ENCODE data around the gene ISL2. TPM values are rescaled to one million over a fixed set of nuclear protein-coding genes. Genes with fewer than 3 reads are reported as not detected.
A peak's percentile ranks its signal among the peaks of the same experiment; 100 is the strongest.

Gene ISL2
- total and polyA plus RNA-seq, 2 of the 13 experiments (the other 11 are each of a cell fraction or from before 2014, with no cell fraction given) = 4.3 to 5.1 TPM

- peak; percentile 55; the same call in 1 of the 2 replicates for TF ChIP-seq ZNF354B (CRISPR knock-in tag; IDR thresholded peaks at IDR 0.05)
- TF ChIP-seq TMF1 (CRISPR knock-in tag; IDR thresholded peaks at IDR 0.05; ENCODE audit: low read depth) = peak; percentile 86
- TF ChIP-seq ERF (CRISPR knock-in tag; IDR thresholded peaks at IDR 0.05) = 0 out of 2 replicates have a peak, but pooled peaks have one; percentile 22
- TF ChIP-seq STAT6 (CRISPR knock-in tag; IDR thresholded peaks at IDR 0.05; ENCODE audit: borderline replicate concordance) = no peak
- 0 out of 2 replicates have a peak, but pooled peaks have one; percentile 62 for TF ChIP-seq HOXA5 (CRISPR knock-in tag; IDR thresholded peaks at IDR 0.05)
- TF ChIP-seq MAZ (IDR thresholded peaks at IDR 0.05; ENCODE audit: borderline replicate concordance, low read depth, low read length) = no peak
- peak; percentile 64; the same call in 1 of the 2 replicates for TF ChIP-seq MAZ (CRISPR knock-in tag; IDR thresholded peaks at IDR 0.05; ENCODE audit: low read depth)
- 0 out of 2 replicates have a peak, but pooled peaks have one; percentile 43 for TF ChIP-seq THRA (CRISPR knock-in tag; IDR thresholded peaks at IDR 0.05; ENCODE audit: borderline replicate concordance)
- TF ChIP-seq MAX (IDR thresholded peaks at IDR 0.05) = peak; percentile 95
- 0 out of 2 replicates have a peak, but pooled peaks have one; percentile 36 for TF ChIP-seq ARHGAP35 (CRISPR knock-in tag; IDR thresholded peaks at IDR 0.05; ENCODE audit: borderline replicate concordance)
- no peak for TF ChIP-seq ZBTB1 (CRISPR knock-in tag; IDR thresholded peaks at IDR 0.05; ENCODE audit: borderline replicate concordance)
- peak; percentile 59; the same call in 1 of the 2 replicates for TF ChIP-seq ATF5 (CRISPR knock-in tag; IDR thresholded peaks at IDR 0.05; ENCODE audit: low read depth)
- TF ChIP-seq ZFP37 (CRISPR knock-in tag; IDR thresholded peaks at IDR 0.05; ENCODE audit: borderline replicate concordance) = no peak
- TF ChIP-seq ARID2 (CRISPR knock-in tag; IDR thresholded peaks at IDR 0.05; ENCODE audit: borderline replicate concordance) = peak; percentile 69; the same call in 1 of the 2 replicates
- 0 out of 2 replicates have a peak, but pooled peaks have one; percentile 4 for TF ChIP-seq ZNF672 (CRISPR knock-in tag; IDR thresholded peaks at IDR 0.05)
- TF ChIP-seq ZNF317 (CRISPR knock-in tag; IDR thresholded peaks at IDR 0.05) = no peak
- peak; percentile 60; the same call in 1 of the 2 replicates for TF ChIP-seq ZNF607 (CRISPR knock-in tag; IDR thresholded peaks at IDR 0.05; ENCODE audit: borderline replicate concordance)
- TF ChIP-seq ZFP90 (CRISPR knock-in tag; IDR thresholded peaks at IDR 0.05; ENCODE audit: borderline replicate concordance) = peak; percentile 63; the same call in 1 of the 2 replicates
- peak; percentile 94 for TF ChIP-seq KLF12 (CRISPR knock-in tag; IDR thresholded peaks at IDR 0.05; ENCODE audit: borderline replicate concordance)
- TF ChIP-seq SMARCE1 (IDR thresholded peaks at IDR 0.05; ENCODE audit: borderline replicate concordance) = no peak
- TF ChIP-seq EED (CRISPR knock-in tag; IDR thresholded peaks at IDR 0.05) = peak; percentile 87; the same call in 1 of the 2 replicates
- TF ChIP-seq IRF1 (CRISPR knock-in tag; IDR thresholded peaks at IDR 0.05; ENCODE audit: low read depth) = no peak
- TF ChIP-seq ATF1 (CRISPR knock-in tag; IDR thresholded peaks at IDR 0.05) = no peak
Measured at GRCh38 chr15:76337696-76338485, 1.3 kb downstream of the ISL2 start (continued).
